Stimulated activated effector memory CD8-positive, alpha-beta T cell treated with anti-CD3 and anti-CD28 coated beads, Interleukin-12 subunit alpha, Interleukin-12 subunit beta, amount 100 ng/mL, for 72 hours (primary cell): Measurements from ENCODE around the gene KCNG2.

ENCODE experiments used
- ATAC-seq: fragments of 150-1000 bp; cut with Tn5 transposase; 2 replicates; pipeline ENCODE4 v1.10.0; 2021
- DNase-seq, 2 donors: peaks; one replicate each; pipeline ENCODE4 v3.0.0; 2021 to 2022; ENCODE audit warnings: low spot score in 2 of 2
- H3K27ac Mint-ChIP-seq: one replicate; pipeline ENCODE4 v1.8.0; 2022; ENCODE audit warnings: mild to moderate bottlenecking, mixed read lengths
- H3K36me3 Mint-ChIP-seq: one replicate; pipeline ENCODE4 v1.8.0; 2022; ENCODE audit warnings: mild to moderate bottlenecking, mixed read lengths
- H3K4me1 Mint-ChIP-seq: one replicate; pipeline ENCODE4 v1.8.0; 2022; ENCODE audit warnings: mixed read lengths
- H3K4me3 Mint-ChIP-seq: one replicate; pipeline ENCODE4 v1.8.0; 2022; ENCODE audit warnings: mild to moderate bottlenecking, mixed read lengths
- H3K9me3 Mint-ChIP-seq: one replicate; pipeline ENCODE4 v1.8.0; 2022; ENCODE audit warnings: mixed read lengths

KCNG2 gene

DNA sequence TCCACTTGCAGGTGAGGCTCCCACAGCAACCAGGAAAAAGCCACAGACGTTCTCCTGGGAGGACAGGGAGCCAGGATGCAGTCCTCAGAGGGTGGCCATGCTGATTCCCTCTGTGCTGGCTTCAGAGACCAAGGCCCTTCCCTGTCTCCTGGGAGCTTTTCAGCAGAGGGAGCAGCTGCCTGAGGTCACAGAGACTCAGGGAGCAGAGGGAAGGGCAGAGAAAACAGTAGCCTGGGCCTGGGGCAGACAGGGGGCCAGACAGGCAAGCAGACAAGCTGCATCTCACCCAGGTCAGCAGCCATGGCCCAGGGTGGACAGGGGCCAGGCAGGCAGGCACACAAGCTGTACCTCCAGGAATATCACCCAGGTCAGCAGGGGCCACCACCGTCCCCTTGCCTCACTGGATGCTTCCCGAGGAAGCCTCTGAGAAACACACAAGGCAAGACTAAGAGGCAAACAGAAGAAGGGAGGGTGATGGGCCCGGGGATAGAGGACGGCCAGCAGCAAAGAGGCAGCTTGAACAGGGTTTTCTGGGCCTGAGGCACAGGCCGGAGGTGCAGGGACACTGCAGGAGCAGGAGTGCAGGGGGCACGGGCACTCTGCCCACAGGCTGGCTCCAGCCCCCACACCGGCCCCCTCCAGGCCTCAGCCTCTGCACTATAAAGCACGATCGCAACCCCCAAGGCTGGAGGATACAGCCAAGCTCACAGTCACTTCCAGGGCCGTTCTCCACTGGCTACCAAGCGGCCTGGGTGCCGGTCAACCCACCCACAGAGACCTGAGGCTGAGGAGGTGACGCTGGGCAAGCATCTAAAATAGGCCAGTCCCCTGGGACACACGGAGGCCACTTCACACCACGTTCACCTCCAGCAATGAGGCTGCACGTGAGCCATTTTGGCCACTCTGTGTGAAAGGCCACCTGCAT lies 147.6 kb downstream of the KCNG2 start:
- DNase-seq (no peak), ATAC-seq (no peak)
- Mint-ChIP-seq H3K4me3 (no peak overlapping the region), H3K9me3 (no peaks in the 10 kb centered on the region), H3K4me1 (peaks cover 52% of the 10 kb centered on the region), H3K27ac (peak overlapping the region; percentile 95), H3K36me3 (peaks cover 39% of the 10 kb centered on the region)

DNA sequence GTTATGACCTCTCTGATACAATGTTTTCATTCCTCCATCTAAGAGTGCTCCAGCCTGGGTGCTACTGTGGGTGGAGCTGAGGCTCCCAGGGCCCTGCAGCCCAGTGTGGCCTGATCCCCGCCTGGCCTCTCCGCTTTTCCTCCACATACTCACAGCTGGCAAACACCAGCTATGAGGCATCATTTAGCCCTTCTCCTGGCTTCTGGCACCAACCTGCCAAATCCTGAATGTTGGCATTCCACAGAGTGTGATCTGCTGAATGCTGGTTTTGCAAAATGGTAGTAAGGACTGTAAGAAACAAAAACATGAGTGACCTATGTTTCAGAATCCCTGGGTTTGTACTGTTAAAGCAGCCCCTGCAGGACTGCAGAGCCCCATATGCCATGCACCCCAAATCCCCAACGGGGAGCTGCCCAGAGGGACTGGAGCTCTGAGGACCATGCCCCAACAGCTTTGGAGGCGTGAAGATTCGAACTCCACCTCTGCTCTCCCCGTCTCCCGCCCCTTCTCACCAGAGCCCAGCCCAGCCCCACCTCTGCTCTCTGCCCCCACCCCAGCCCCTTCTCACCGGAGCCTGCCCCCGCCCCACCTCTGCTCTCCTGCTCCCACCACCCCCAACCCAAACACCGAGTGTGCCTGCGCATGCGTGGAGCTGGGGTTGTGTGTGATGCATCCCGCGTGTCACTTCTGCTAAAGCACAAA lies 149.5 kb downstream of the KCNG2 start:
- Mint-ChIP-seq H3K27ac (no peak overlapping the region), H3K9me3 (no peaks in the 10 kb centered on the region), H3K4me3 (no peak overlapping the region), H3K4me1 (peaks cover 55% of the 10 kb centered on the region), H3K36me3 (peaks cover 34% of the 10 kb centered on the region)
- no peak for DNase-seq
- no peak for ATAC-seq

DNA sequence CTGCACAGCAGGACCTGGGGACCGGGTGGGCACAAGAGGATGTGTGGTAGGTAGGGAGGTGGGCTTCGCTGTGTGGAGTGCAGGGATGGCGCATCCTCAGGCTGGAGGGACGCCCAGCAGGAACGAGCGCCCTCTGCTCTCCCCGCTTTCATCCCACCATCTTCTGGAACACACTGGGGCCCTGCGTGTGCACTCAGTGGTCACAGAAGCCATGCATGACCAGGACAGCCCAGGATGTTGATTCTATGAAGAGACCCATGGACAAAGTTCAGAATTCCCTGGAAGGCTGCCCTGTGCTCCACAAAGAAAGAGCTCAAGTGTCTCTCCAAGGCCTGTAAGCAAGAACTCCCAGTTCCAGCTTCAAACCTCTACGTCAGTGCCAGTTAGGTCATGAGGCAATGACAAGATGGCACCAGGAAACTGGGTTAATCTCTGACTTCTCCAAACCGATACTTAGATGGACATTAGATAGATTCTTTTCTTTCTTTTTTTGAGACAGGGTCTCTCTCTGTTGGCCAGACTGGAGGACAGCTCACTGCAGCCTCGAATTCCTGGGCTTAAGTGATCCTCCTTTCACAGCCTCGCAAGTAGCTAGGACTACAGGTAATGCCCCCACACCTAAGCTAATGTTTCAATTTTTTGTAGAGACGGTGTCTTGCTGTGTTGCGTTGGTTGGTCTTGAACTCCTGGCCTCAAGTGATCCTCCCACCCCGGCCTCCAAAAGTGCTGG lies 150.3 kb downstream of the KCNG2 start:
- ATAC-seq = no peak
- no peak for DNase-seq
- H3K27ac Mint-ChIP-seq = no peak overlapping the region
- no peak overlapping the region for H3K4me3 Mint-ChIP-seq
- H3K9me3 Mint-ChIP-seq = no peaks in the 10 kb centered on the region
- peaks cover 55% of the 10 kb centered on the region for H3K4me1 Mint-ChIP-seq
- H3K36me3 Mint-ChIP-seq = peaks cover 26% of the 10 kb centered on the region

DNA sequence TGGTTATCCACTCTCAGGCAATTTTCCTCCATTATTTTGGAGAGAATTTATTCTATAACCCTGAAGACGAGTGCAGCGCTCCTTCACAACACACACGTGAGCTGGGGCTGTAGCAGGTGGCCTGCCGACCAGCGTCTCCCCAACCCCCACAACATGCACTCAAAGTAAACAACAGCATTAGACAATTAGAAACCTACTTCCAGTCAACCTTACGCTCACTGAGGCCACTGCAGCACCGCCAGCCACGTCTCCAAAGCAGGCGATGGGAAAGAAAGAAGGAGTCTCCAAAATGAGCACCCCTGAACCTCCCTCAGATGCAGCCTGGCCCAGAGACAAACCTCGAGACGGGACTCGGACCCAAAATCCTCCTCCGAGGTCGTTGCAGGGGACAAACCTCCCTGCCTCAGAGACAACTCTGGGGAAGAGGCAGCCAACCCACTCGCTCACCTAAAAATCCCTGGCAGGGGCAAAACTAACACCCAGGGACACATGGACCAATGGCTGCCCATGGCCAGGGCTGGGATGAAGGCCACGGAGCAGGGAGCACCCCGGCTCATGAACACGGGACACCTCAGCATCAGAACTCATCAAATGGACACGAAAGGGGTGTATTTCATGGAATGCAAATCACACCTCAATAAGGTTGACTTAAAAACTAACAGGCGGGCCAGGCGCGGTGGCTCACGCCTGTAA lies 151.1 kb downstream of the KCNG2 start:
- ATAC-seq (no peak), DNase-seq (no peak)
- no peaks in the 10 kb centered on the region for H3K9me3 Mint-ChIP-seq
- H3K27ac Mint-ChIP-seq = no peak overlapping the region
- peaks cover 56% of the 10 kb centered on the region for H3K4me1 Mint-ChIP-seq
- peaks cover 24% of the 10 kb centered on the region for H3K36me3 Mint-ChIP-seq
- peak overlapping the region; percentile 74 for H3K4me3 Mint-ChIP-seq
